HUES6 (cell line): ENCODE measurements around the gene RAD23A.
A peak's percentile ranks its signal among the peaks of the same experiment; 100 is the strongest.
"Not testable (repeated sequence)": the region's sequence is repeated elsewhere in the genome, so short reads cannot be mapped to it uniquely, and the experiment has no call there.

Experiments used
- H3K27ac ChIP-seq: 2 replicates; pipeline ENCODE4 v1.7.0; 2013; ENCODE audit warnings: low read depth, mild to moderate bottlenecking, low read length, inconsistent platforms
- H3K27me3 ChIP-seq: 2 replicates; pipeline ENCODE4 v1.6.1; 2013; ENCODE audit warnings: low read length; ENCODE audit not compliant: control insufficient read depth, insufficient read depth
- H3K36me3 ChIP-seq: 2 replicates; pipeline ENCODE4 v1.6.1; 2013; ENCODE audit warnings: low read length; ENCODE audit not compliant: control insufficient read depth, insufficient read depth
- H3K4me1 ChIP-seq: 2 replicates; pipeline ENCODE4 v1.6.1; 2013; ENCODE audit warnings: low read length; ENCODE audit not compliant: control insufficient read depth, insufficient read depth
- H3K4me3 ChIP-seq: 2 replicates; pipeline ENCODE4 v1.5.1; 2013; ENCODE audit warnings: low read depth, low read length
- H3K9ac ChIP-seq: one replicate; pipeline ENCODE4 v1.6.1; 2013; ENCODE audit warnings: mild to moderate bottlenecking, low read length
- H3K9me3 ChIP-seq: 2 replicates; pipeline ENCODE4 v1.6.1; 2013; ENCODE audit warnings: low read depth, low read length; ENCODE audit not compliant: control insufficient read depth, insufficient read depth

The RAD23A gene

DNA sequence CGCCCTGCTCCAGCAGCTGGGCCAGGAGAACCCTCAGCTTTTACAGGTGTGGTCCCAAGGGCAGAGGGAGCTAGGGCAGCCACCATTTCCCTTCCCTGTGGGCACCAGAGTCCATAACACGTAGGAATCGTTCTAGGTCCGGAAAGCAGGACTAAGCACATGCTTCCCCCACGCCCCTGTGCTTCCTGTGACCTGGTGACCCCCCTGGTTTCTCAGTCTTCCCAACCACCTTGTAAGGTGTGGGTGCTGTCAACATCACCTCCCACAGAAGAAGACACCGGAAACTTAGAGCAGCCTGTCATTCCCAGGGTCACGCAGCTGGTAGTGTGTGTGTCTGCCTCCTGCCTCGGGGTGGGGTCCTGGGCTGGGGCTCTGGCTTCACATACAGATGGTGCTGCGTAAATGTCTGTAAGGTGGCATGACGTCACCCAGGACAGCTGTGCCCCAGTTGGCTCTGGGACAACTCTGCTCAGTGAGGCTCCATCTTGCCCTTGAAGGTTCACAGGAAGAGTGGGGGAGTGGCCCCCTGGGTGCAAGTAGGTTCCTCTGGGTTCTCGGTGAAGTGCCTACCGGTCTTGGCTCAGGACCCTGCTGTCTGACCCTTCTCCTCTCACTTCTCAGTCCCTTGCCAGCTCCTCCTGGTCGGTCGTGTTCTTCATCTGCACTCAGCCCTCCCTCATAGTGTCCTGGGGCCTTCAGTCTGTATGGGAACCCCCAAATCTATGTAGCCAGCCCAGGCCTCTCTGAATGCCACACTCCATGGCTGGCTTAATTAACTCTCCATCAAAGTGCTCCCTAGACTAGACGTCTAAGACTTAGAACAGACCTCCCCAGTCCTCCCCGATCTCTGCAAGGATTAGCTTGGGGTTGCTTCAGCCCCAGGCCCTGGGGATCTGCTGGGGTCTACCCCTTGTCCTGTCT is 4.0 kb downstream of the RAD23A start:
- H3K27me3 ChIP-seq: no peaks in the 10 kb centered on the region
- H3K27ac ChIP-seq: no peak overlapping the region
- H3K36me3 ChIP-seq: peaks cover 74% of the 10 kb centered on the region
- no peak overlapping the region for H3K9ac ChIP-seq
- H3K9me3 ChIP-seq: no peaks in the 10 kb centered on the region
- no peak overlapping the region for H3K4me3 ChIP-seq
- 0 out of 2 replicates have a peak, but pooled peaks cover 8% of the 10 kb centered on the region for H3K4me1 ChIP-seq

DNA sequence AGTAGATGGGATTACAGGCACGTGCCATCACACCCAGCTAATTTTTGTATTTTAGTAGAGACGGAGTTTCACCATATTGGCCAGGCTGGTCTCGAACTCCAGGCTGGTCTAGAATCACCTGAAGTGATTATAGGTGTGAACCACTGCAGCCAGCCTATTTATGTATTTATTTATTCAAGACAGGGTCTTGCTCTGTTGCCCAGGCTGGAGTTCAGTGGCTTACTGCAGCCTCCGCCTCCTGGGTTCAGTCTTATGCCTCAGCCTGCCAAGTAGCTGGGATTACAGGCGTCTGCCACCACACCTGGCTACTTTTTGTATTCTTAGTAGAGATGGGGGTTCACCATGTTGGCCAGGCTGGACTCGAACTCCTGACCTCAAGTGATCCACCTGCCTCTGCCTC is 6.4 kb downstream of the RAD23A start:
- not testable (repeated sequence) for H3K4me3 ChIP-seq, H3K4me1 ChIP-seq, H3K9ac ChIP-seq, H3K27ac ChIP-seq, H3K9me3 ChIP-seq, H3K27me3 ChIP-seq
- H3K36me3 ChIP-seq: peaks cover 78% of the 10 kb centered on the region

DNA sequence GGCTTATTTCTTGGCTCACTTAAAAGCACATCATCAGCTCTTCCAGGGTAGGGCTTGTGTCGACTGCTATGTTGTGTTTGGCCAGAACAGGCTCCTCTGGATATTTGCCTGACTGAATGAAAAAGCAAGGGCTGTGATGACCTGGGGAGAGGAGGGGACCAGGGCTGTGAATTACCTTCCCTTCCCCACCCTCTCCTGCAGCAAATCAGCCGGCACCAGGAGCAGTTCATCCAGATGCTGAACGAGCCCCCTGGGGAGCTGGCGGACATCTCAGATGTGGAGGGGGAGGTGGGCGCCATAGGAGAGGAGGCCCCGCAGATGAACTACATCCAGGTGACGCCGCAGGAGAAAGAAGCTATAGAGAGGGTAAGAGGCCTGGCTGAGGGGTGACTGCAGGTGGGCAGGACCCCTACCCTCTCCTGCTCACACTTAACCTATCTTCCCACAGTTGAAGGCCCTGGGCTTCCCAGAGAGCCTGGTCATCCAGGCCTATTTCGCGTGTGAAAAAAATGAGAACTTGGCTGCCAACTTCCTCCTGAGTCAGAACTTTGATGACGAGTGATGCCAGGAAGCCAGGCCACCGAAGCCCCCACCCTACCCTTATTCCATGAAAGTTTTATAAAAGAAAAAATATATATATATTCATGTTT is 7.0 kb downstream of the RAD23A start:
- Histone ChIP-seq H3K36me3 (peaks cover 74% of the 10 kb centered on the region), H3K4me3 (no peak overlapping the region), H3K27ac (no peak overlapping the region), H3K9me3 (no peaks in the 10 kb centered on the region), H3K27me3 (no peaks in the 10 kb centered on the region), H3K9ac (no peak overlapping the region), H3K4me1 (peaks cover 9% of the 10 kb centered on the region)

DNA sequence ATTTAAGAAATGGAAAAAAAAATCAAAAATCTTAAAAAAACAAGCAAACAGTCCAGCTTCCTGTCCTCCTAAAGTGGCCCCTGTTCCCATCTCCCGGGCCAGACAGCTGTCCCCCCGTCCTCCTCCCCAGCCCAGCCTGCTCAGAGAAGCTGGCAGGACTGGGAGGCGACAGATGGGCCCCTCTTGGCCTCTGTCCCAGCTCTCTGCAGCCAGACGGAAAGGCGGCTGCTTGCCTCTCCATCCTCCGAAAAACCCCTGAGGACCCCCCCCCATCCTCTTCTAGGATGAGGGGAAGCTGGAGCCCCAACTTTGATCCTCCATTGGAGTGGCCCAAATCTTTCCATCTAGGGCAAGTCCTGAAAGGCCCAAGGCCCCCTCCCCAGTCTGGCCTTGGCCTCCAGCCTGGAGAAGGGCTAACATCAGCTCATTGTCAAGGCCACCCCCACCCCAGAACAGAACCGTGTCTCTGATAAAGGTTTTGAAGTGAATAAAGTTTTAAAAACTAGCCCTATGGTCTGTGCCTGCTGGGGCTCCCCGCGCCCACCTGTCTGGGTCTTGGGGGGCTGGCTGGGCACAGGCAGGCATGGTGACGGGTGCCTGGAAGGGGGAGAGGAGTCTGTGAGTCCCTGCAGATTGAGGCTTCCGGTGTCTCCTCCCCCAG is 7.6 kb downstream of the RAD23A start:
- H3K4me3 ChIP-seq: no peak overlapping the region
- H3K9ac ChIP-seq: no peak overlapping the region
- H3K9me3 ChIP-seq: no peaks in the 10 kb centered on the region
- no peaks in the 10 kb centered on the region for H3K27me3 ChIP-seq
- peaks cover 68% of the 10 kb centered on the region for H3K36me3 ChIP-seq
- no peak overlapping the region for H3K27ac ChIP-seq
- peaks cover 9% of the 10 kb centered on the region for H3K4me1 ChIP-seq

DNA sequence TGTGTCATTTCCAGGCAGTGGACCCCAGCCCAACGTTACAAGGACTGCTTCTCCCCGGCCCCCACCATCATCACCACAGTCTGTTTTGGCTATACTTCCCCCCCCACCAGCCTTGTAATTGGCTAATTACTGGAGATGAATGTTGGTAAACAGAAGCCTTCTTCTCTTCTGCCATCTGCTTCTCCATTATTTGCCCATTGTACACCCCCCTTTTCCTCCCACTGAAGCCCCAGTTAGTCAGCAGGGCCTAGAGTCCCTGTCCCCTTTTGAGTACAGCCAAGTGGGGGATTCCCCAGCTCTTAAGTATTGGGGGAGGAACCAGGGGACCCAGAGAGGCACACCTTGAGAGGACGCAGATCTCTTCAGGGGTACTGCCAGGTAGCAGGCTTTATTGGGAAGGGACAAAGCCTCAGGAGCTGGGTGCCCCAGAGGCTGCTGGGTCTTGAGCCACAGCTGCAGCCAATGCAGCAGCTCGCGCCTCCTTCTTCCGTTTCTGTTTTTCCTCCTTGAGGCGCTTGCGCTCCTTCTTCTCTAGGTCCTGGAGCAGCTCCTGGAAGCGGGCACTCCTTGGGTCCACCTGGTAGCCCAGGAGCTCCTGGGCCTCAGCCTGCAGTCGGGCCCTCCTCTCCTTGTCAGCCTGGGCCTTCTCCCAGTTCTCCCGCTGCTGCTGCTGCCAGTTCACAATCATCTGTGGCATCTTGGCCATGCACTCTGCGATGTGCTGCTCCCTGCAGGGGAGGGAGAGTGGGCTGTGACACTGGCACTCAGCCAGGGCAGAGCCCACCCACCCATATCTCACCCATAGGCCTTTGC is 8.3 kb downstream of the RAD23A start:
- no peak overlapping the region for H3K4me3 ChIP-seq
- H3K27me3 ChIP-seq: no peaks in the 10 kb centered on the region
- H3K9me3 ChIP-seq: no peaks in the 10 kb centered on the region
- H3K27ac ChIP-seq: no peak overlapping the region
- H3K36me3 ChIP-seq: peaks cover 60% of the 10 kb centered on the region
- peaks cover 9% of the 10 kb centered on the region for H3K4me1 ChIP-seq
- no peak overlapping the region for H3K9ac ChIP-seq

DNA sequence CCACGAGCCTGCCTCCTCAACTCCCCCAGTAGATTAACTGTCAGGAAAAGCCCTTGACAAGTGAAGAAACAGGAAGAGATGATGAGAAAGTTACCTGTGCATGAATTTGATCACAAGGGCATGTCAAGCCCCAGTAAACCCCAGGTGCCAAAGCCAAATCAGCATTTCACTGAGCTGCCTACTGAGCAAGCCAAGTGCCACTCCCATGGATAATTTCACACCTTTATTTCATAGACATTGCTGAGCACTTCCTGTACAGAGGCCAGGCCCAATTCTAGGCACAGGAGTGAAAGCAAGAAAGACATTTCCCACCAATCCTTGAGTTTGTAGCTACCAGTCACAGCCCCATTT is 8.9 kb downstream of the RAD23A start:
- no peak overlapping the region for H3K4me3 ChIP-seq
- no peaks in the 10 kb centered on the region for H3K27me3 ChIP-seq
- no peak overlapping the region for H3K9ac ChIP-seq
- H3K4me1 ChIP-seq: peaks cover 9% of the 10 kb centered on the region
- H3K9me3 ChIP-seq: no peaks in the 10 kb centered on the region
- peaks cover 54% of the 10 kb centered on the region for H3K36me3 ChIP-seq
- no peak overlapping the region for H3K27ac ChIP-seq

DNA sequence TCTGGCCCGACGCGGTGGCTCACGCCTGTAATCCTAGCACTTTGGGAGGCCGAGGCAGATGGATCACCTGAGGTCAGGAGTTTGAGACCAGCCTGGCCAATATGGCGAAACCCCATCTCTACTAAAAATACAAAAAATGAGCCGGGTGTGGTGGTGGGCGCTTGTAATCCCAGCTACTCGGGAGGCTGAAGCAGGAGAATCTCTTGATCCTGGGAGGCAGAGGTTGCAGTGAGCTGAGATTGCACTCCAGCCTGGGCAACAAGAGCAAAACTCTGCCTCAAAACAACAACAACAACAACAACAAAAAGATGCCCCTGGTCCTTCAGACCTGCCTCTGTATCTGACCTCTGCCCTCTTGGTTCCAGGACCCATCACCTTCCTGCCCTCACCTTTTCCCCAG is 9.9 kb downstream of the RAD23A start:
- Histone ChIP-seq H3K4me3 (peak overlapping the region; percentile 95), H3K36me3 (peaks cover 46% of the 10 kb centered on the region), H3K9ac (peak overlapping the region; percentile 87)
- not testable (repeated sequence) for H3K27me3 ChIP-seq, H3K4me1 ChIP-seq, H3K27ac ChIP-seq, H3K9me3 ChIP-seq

DNA sequence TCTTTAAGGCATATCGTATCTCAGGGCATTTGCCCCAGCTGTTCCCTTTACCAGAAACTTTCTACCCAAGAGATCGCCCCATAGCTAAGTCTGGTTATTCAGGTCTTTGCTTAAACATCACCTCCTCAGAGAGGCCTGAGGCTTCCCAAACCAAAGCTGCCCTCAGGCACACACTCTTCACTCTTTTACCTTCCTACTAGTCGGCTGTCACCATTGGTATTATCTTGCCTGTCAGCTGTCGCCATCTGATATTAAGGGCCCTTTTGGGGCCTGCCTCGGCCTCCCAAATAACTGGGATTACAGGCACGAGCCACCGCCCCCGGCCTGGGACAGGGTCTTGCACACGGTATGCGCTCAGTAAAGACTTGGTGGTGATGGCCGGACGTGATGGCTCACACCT is 10.3 kb downstream of the RAD23A start:
- H3K4me1 ChIP-seq: peaks cover 9% of the 10 kb centered on the region
- no peaks in the 10 kb centered on the region for H3K9me3 ChIP-seq
- peak overlapping the region; percentile 87 for H3K9ac ChIP-seq
- no peak overlapping the region for H3K27ac ChIP-seq
- H3K36me3 ChIP-seq: peaks cover 42% of the 10 kb centered on the region
- H3K27me3 ChIP-seq: no peaks in the 10 kb centered on the region
- peak overlapping the region; percentile 95 for H3K4me3 ChIP-seq

DNA sequence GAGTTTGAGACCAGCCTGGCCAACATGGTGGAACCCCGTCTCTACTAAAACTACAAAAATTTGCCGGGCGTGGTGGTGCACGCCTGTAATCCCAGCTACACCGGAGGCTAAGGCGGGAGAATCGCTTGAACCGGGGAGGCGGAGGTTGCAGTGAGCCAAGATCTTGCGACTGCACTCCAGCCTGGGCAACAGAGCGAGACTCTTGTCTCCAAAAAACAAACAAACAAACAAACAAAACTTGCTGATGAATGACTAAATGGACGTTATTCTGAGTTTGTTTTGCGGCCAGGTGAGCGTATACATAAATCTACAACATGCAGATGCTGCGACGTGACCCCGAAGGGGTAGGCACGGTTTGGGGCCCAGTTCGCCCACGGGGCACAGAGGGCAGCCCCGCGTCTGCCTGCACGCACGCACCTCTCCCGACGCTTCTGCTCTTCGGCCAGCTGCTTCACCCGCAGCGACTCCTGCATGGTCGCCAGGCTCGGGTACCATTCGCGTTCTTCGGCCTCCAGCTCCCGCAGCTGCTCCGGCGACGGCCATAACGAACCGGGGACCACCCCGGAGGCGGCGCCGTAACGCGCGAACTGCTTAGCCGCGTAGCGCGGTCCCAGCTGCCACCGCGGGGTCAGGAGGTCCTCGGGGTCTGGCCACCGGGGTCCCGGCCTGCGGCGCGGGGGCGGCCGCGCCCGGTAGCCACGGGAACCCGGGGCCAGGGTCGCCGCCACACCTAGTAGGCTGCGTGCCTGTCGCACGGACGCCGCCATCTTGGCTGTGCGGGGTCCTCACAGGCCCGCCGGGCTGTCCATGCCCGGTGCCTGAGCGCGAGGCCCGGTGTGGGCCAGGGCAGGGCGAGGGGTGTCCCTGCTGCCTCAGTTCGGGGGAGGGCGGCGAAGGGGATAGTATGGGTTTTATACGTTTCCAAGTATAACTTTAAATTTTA is 11.1 kb downstream of the RAD23A start, which contains the start of gene GADD45GIP1:
TSS of gene GADD45GIP1 (minus strand) at position 778 of the 943 bp plus-strand sequence. CDS start at position 767, 11 bp downstream.
- Histone ChIP-seq H3K4me3 (peak within 1 kb of the TSS; percentile 95), H3K36me3 (peaks cover 35% of the 10 kb centered on the region), H3K27ac (peak within 1 kb of the TSS; percentile 75), H3K27me3 (no peaks in the 10 kb centered on the region), H3K9me3 (no peaks in the 10 kb centered on the region), H3K4me1 (peaks cover 9% of the 10 kb centered on the region), H3K9ac (peak within 1 kb of the TSS; percentile 87)
